K562 (cell line): ENCODE results near the gene DCXR. TPM values are rescaled to one million over a fixed set of nuclear protein-coding genes. Genes with fewer than 3 reads are reported as not detected.
A peak's percentile ranks its signal among the peaks of the same experiment; 100 is the strongest.

Experiments
- ATAC-seq: fragments of 200-7000 bp; cut with Tn5 transposase; 3 replicates; pipeline ENCODE4 v1.9.1; 2020; ENCODE audit warnings: moderate library complexity
- BruUV-seq: library from RNA; stranded (reverse); fragments of 400-500 nt; replicated peaks from 2 replicates; lab custom pipeline; 2021; lab: Mats Ljungman, UMichigan
- CTCF ChIA-PET: fragments of 300-600 bp; formaldehyde crosslinking; extraction: SDS; loops from one replicate; lab custom pipeline; 2021; ENCODE audit warnings: low intra/inter-chr PET ratio; lab: Yijun Ruan, JAX
- POLR2A ChIA-PET: fragments of 300-600, 350-650 bp; sonication (Branson Sonifier 250); formaldehyde crosslinking; extraction: SDS; loops from one replicate; lab custom pipeline; 2021; ENCODE audit warnings: antibody characterized with exemption, inconsistent platforms; lab: Yijun Ruan, JAX
- DNase-seq, 4 experiments: peaks; one replicate each; pipeline versions ENCODE4 v3.0.0 to v3.0.0-alpha.2; 2011 to 2018; ENCODE audit warnings: low spot score in 3 of 4, mixed read lengths in 3 of 4; ENCODE audit errors: extremely low read depth in 1 of 4
- FAIRE-seq: peaks from 2 replicates; lab custom pipeline; 2011; peaks lifted over from hg19 to GRCh38; lab: Jason Lieb, UNC
- H2AFZ ChIP-seq: 2 replicates; pipeline ENCODE4 v1.6.0; 2011; ENCODE audit warnings: low read depth, low read length, control low read depth, inconsistent platforms
- H3K27ac ChIP-seq: fragments of 200-600 bp; 3 replicates; pipeline ENCODE4 v1.8.0; 2011; ENCODE audit warnings: low read depth, mild to moderate bottlenecking, control low read depth, inconsistent platforms, low read length, moderate library complexity, mixed read lengths; ENCODE audit errors: extremely low read depth
- H3K27me3 ChIP-seq, 2 experiments: fragments of 300-600 bp in 1 of 2; 2 replicates in 1 of 2; 3 replicates in 1 of 2; pipeline versions ENCODE4 v1.6.0 to v1.8.0; 2011; ENCODE audit warnings: inconsistent platforms in 2 of 2, low read length in 2 of 2, mild to moderate bottlenecking in 1 of 2, mixed read lengths in 1 of 2, moderate library complexity in 1 of 2; ENCODE audit not compliant: control insufficient read depth in 2 of 2, insufficient read depth in 2 of 2
- H3K36me3 ChIP-seq: fragments of 300-600 bp; 3 replicates; pipeline ENCODE4 v1.8.0; 2011; ENCODE audit warnings: mild to moderate bottlenecking, low read length, inconsistent platforms; ENCODE audit not compliant: control insufficient read depth, insufficient read depth
- H3K4me1 ChIP-seq, 2 experiments: fragments of 200-600 bp in 1 of 2; replicated peaks in 1 of 2; 2 replicates in 1 of 2; 3 replicates in 1 of 2; pipeline versions ENCODE4 v1.5.1 to v1.8.0; 2011; ENCODE audit warnings: inconsistent platforms in 2 of 2, low read length in 2 of 2, mild to moderate bottlenecking in 1 of 2, mixed read lengths in 1 of 2, moderate library complexity in 1 of 2; ENCODE audit not compliant: control insufficient read depth in 2 of 2, insufficient read depth in 2 of 2
- H3K4me2 ChIP-seq: 2 replicates; pipeline ENCODE4 v1.6.1; 2011; ENCODE audit warnings: low read length, control low read depth, inconsistent platforms, mixed read lengths; ENCODE audit not compliant: insufficient read depth
- H3K4me3 ChIP-seq: fragments of 200-600 bp; sonication (generic), shearing (Covaris generic); 2 replicates; pipeline ENCODE4 v1.5.1; 2016; ENCODE audit warnings: control low read depth, inconsistent platforms
- H3K79me2 ChIP-seq: fragments of 200-600 bp; 3 replicates; pipeline ENCODE4 v1.8.0; 2011; ENCODE audit warnings: low read length, inconsistent platforms; ENCODE audit not compliant: control insufficient read depth, insufficient read depth
- H3K9ac ChIP-seq, 2 experiments: 2 replicates each; pipeline versions ENCODE4 v1.6.0 to v1.6.1; 2011; ENCODE audit warnings: low read depth in 2 of 2, low read length in 2 of 2, control low read depth in 1 of 2, inconsistent platforms in 1 of 2, mild to moderate bottlenecking in 1 of 2, mixed read lengths in 1 of 2; ENCODE audit not compliant: insufficient read depth in 1 of 2
- H3K9me1 ChIP-seq: one replicate; pipeline ENCODE4 v1.6.0; 2011; ENCODE audit warnings: inconsistent platforms, mild to moderate bottlenecking, low read length, moderate library complexity; ENCODE audit not compliant: control insufficient read depth, insufficient read depth
- H3K9me3 ChIP-seq: replicated peaks from 2 replicates; pipeline ENCODE4 v1.5.1; 2011; ENCODE audit warnings: low read depth, low read length, inconsistent platforms; ENCODE audit not compliant: control insufficient read depth, insufficient read depth
- H4K20me1 ChIP-seq: replicated peaks from 2 replicates; pipeline ENCODE4 v1.6.1; 2011; ENCODE audit warnings: low read length, inconsistent platforms, mixed read lengths; ENCODE audit not compliant: control insufficient read depth, insufficient read depth
- POLR2G ChIP-seq: fragments of 200-400 bp; formaldehyde crosslinking; IDR thresholded peaks from 2 replicates; pipeline ENCODE4 v1.6.1; 2017; ENCODE audit warnings: low read depth, mild to moderate bottlenecking, antibody characterized with exemption, low read length, moderate library complexity
- RBFOX2 ChIP-seq: fragments of 200-400 bp; formaldehyde crosslinking; IDR thresholded peaks from 2 replicates; pipeline ENCODE4 v1.6.1; 2017; ENCODE audit warnings: low read depth, mild to moderate bottlenecking, low read length, moderate library complexity
- SAFB2 ChIP-seq: fragments of 200-400 bp; formaldehyde crosslinking; IDR thresholded peaks from 2 replicates; pipeline ENCODE4 v1.6.1; 2018; ENCODE audit warnings: borderline replicate concordance, low read length, low read depth, moderate library complexity; ENCODE audit not compliant: severe bottlenecking
- SIN3A ChIP-seq, 2 experiments: fragments of 150-350 bp in 1 of 2; IDR thresholded peaks; 2 replicates each; pipeline ENCODE4 v1.6.1; 2011 to 2016; ENCODE audit warnings: borderline replicate concordance in 2 of 2, low read depth in 2 of 2, low read length in 2 of 2, mild to moderate bottlenecking in 2 of 2, moderate library complexity in 2 of 2; ENCODE audit not compliant: control insufficient read depth in 1 of 2
- TAF1 ChIP-seq: IDR thresholded peaks from 2 replicates; pipeline ENCODE4 v1.6.1; 2011; ENCODE audit warnings: mild to moderate bottlenecking, low read length, moderate library complexity; ENCODE audit not compliant: insufficient read depth, control insufficient read depth, severe bottlenecking; ENCODE audit errors: extremely low read depth
- TSC22D4 ChIP-seq: fragments of 450-650 bp; IDR thresholded peaks from 2 replicates; pipeline ENCODE4 v1.6.1; 2016; ENCODE audit warnings: missing genetic modification characterization, missing biosample characterization, control low read depth
- WGBS: fragments of 100-300 bp; shearing (Covaris generic); methylation state at CpG from one replicate; pipeline ENCODE4 v1.1.6; 2016; ENCODE audit warnings: low coverage, mixed read lengths; ENCODE audit not compliant: insufficient coverage; ENCODE audit errors: missing lambda C conversion rate; 5-methylcytosine and 5-hydroxymethylcytosine counted together
- in situ Hi-C: fragments of 300-500 bp; cut with MboI; formaldehyde crosslinking; loops from 4 replicates; pipeline ENCODE4 v1.15.0; 2018; ENCODE audit warnings: inconsistent platforms, mixed read lengths
- intact Hi-C: fragments of 100-400 bp; cut with micrococcal nuclease; formaldehyde crosslinking; loops from 2 replicates; pipeline ENCODE4 v1.14.2; 2022
- polyA plus RNA-seq, 8 experiments: library from polyadenylated mRNA; depleted of rRNA in 4 of 8; stranded (reverse) in 5 of 8; unstranded in 3 of 8; fragments of >200 nt; fragmentation: Nextera tagmentation in 2 of 8; fragmentation: Illumina TruSeq in 1 of 8; extraction: Ambion mirVana in 2 of 8; extraction: Trizol in 1 of 8; gene quantifications; 2 replicates each; pipeline versions ENCODE4 v1.2.1 to v1.2.3, GENCODE V29; 2011 to 2014; ENCODE audit warnings: inconsistent platforms in 1 of 8, missing spikeins in 1 of 8
- total RNA-seq, 7 experiments: library from RNA; depleted of rRNA in 6 of 7; stranded (reverse); fragments of >200 nt in 6 of 7; fragmentation: Illumina TruSeq in 2 of 7; extraction: Trizol in 2 of 7; gene quantifications; 2 replicates each; pipeline versions ENCODE4 v1.2.1 to v1.2.3, GENCODE V29; 2011 to 2021; ENCODE audit warnings: low replicate concordance in 1 of 7
- TF ChIP-seq, protein P1 (sequence below), 2 experiments: fragments of 450-650 bp in 1 of 2; sonication (generic) in 1 of 2; formaldehyde crosslinking; conservative IDR thresholded peaks; 2 replicates each; pipeline versions ENCODE4 v1.4.0 to v1.8.1; 2020 to 2022; ENCODE audit warnings: mild to moderate bottlenecking in 1 of 2, missing genetic modification reagents in 1 of 2

Gene DCXR
- total and polyA plus RNA-seq, 9 of the 15 experiments (the other 6 are each of a cell fraction or from before 2014, with no cell fraction given), result 21.3 to 274 (median 156) TPM

DNA sequence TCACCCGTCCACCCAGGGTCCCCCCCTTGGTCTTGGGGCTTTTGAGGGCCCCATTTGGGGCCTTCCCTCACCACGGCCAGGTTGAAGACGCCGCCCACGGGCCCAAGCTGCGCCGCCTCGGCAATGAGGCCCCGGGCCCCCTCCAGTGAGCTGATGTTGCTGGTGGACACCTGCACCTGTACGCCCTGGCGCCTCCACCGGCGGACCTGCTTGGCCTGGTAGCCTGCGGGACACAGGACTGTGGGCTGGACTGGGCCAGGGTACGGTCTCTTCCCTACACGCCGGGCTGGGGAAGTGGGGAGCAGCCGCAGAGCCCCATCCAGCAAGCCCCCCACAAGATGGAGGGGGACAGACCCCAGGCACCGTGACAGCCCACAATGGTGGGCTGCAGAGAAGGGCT lies 45.0 kb upstream of the DCXR start (continued):
- TF ChIP-seq, protein P1, sequence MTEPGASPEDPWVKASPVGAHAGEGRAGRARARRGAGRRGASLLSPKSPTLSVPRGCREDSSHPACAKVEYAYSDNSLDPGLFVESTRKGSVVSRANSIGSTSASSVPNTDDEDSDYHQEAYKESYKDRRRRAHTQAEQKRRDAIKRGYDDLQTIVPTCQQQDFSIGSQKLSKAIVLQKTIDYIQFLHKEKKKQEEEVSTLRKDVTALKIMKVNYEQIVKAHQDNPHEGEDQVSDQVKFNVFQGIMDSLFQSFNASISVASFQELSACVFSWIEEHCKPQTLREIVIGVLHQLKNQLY (CRISPR knock-in tag; conservative IDR thresholded peaks at IDR 0.05), result no peak
- TF ChIP-seq SIN3A (IDR thresholded peaks at IDR 0.05; ENCODE audit: borderline replicate concordance in 2 of 2, control insufficient read depth in 1 of 2, low read depth in 2 of 2, low read length in 2 of 2), result no peak
- no peak for TF ChIP-seq TAF1

DNA sequence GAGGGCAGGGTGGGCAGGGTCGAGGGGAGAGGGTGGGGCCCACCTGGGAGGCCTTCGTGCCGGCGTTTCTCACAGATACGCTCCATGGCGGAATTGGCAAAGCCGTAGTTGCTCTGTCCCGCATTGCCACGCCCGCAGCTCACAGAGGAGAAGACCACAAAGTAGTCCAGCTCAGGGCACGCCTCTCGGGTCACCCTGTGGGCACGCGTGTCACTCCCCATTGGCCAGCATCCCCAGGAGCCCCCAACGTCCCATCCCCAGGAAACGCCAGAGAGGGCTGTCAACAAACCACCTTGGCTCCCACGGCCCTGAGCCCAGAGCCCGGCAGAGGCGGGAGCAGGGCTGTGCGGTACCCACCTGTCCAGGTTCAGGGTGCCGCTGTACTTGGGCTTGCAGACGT lies 44.5 kb upstream of the DCXR start:
- Histone ChIP-seq H3K4me2 (no peak overlapping the region), H3K27ac (no peak overlapping the region), H2AFZ (no peak overlapping the region), H3K4me1 (peaks cover 0 to 81% of the 10 kb centered on the region in 2 experiments; a peak in 2 of 5 replicates), H3K4me3 (no peak overlapping the region), H4K20me1 (peaks cover 32% of the 10 kb centered on the region), H3K9me3 (no peaks in the 10 kb centered on the region), H3K36me3 (peaks cover 93% of the 10 kb centered on the region; the same call in 2 of the 3 replicates), H3K9ac (no peak overlapping the region), H3K9me1 (peaks cover 1% of the 10 kb centered on the region), H3K79me2 (no peaks in the 10 kb centered on the region; the same call in 2 of the 3 replicates), H3K27me3 (no peaks in the 10 kb centered on the region)
- in situ Hi-C loops (no loop called here), intact Hi-C loops (no loop called here)
- ChIA-PET CTCF (no interaction called here), POLR2A (interaction anchor here (0.7 to 1.9 kb wide), 7 partner anchors 8 to 389 kb away, joined by 3 to 8 read pairs (median 5); partner anchors contain the start of gene FASN)
- ATAC-seq (no peak), FAIRE-seq (no peak), DNase-seq (no peak)
- TF ChIP-seq TSC22D4 (tag) (no peak), POLR2G (peak; percentile 3), SAFB2 (no peak), RBFOX2 (0 out of 2 replicates have a peak, but pooled peaks have one; percentile 3)
- WGBS, result 91% methylated on average over 10 of the region's 22 CpGs
- no TSS peak for BruUV-seq
